Aorta (tissue), 5 donors: ENCODE measurements around the gene SHISA5. TPM values are rescaled to one million over a fixed set of nuclear protein-coding genes. Genes with fewer than 3 reads are reported as not detected.

ENCODE experiments used
- ATAC-seq: fragments of 200-7000 bp; cut with Tn5 transposase; one replicate; pipeline ENCODE4 v1.9.1; 2022; ENCODE audit warnings: moderate library complexity; ENCODE audit not compliant: low FRiP score
- DNase-seq, 2 donors: peaks; one replicate each; pipeline ENCODE4 v3.0.0-alpha.2; 2020
- H3K27ac ChIP-seq, 2 donors: one replicate each; pipeline ENCODE4 v1.5.1; 2013; ENCODE audit warnings: low read length in 2 of 2, mild to moderate bottlenecking in 2 of 2, moderate library complexity in 2 of 2, control low read depth in 1 of 2, inconsistent platforms in 1 of 2, low read depth in 1 of 2
- H3K27me3 ChIP-seq, 2 donors: one replicate each; pipeline ENCODE4 v1.6.1; 2013; ENCODE audit warnings: control low read depth in 1 of 2, low read length in 1 of 2, mild to moderate bottlenecking in 1 of 2, moderate library complexity in 1 of 2; ENCODE audit not compliant: insufficient read depth in 2 of 2, control insufficient read depth in 1 of 2
- H3K36me3 ChIP-seq, 2 donors: one replicate each; pipeline ENCODE4 v1.6.1; 2013; ENCODE audit warnings: control low read depth in 1 of 2, low read length in 1 of 2, mild to moderate bottlenecking in 1 of 2; ENCODE audit not compliant: insufficient read depth in 2 of 2, control insufficient read depth in 1 of 2
- H3K4me1 ChIP-seq, 2 donors: one replicate each; pipeline ENCODE4 v1.6.1; 2013; ENCODE audit warnings: low read length in 2 of 2, control low read depth in 1 of 2, mild to moderate bottlenecking in 1 of 2, moderate library complexity in 1 of 2; ENCODE audit not compliant: insufficient read depth in 2 of 2, control insufficient read depth in 1 of 2
- H3K4me3 ChIP-seq, 2 donors: one replicate each; pipeline ENCODE4 v1.5.1; 2013; ENCODE audit warnings: low read length in 2 of 2, control low read depth in 1 of 2, mild to moderate bottlenecking in 1 of 2
- H3K9me3 ChIP-seq: one replicate; pipeline ENCODE4 v1.6.1; 2013; ENCODE audit warnings: mild to moderate bottlenecking, low read length; ENCODE audit not compliant: control insufficient read depth
- WGBS, 2 donors: extraction: QIAGEN DNeasy Blood & Tissue Kit; methylation state at CpG; one replicate each; pipeline ENCODE4 v1.1.7; 2013; 5-methylcytosine and 5-hydroxymethylcytosine counted together
- intact Hi-C, 2 donors: fragments of 100-400 bp; cut with DNase I; formaldehyde crosslinking; loops; one replicate each; pipeline versions ENCODE4 v1.14.2 to v1.15.0; 2022
- polyA plus RNA-seq, 2 donors: library from polyadenylated mRNA; stranded (reverse); fragments of 200-250 nt; gene quantifications; one replicate each; pipeline ENCODE4 v1.2.3, GENCODE V29; 2013
- total RNA-seq, 2 donors: library from RNA; stranded (reverse); fragmentation: NEBNext Ultra II Directional; extraction: Animal tissue kit (Norgen Biotek cat#: 25700); gene quantifications; one replicate each; pipeline ENCODE4 v1.2.1, GENCODE V29; 2021
- donor health status: healthy with polysubstance abuse.
- donor health status: Bipolar disorder and iron deficiency.
- donor health status: DM: no; HTN: no; CAD: no.
- donor health status: DM: no; HTN: no; CAD: no.
- donor health status: DM: yes; HTN: yes; CAD: no.

Gene SHISA5
- total and polyA plus RNA-seq, 4 donors, result 64.2 to 183 (median 142) TPM

DNA sequence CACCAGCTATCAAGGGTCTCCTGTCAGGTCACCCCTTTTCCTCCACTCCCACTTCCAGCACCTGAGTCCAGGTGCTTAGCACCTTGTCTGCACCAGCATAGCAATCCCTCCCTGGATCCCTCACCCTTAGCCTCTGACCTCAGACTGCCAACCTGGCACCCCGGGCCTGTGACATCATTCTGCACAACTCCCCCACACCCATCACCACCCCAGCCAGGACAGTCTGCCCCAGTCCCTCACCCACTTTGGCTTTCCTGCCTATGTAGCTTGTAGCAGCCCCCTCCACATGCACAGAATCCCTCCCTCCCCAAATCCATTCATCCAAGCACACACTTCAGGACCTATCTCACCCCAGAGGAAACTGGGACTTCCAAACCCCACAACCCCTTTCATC, 73.3 kb downstream of the SHISA5 start:
- DNase-seq (peak in 1 of 2 donors; percentile 12), ATAC-seq (no peak)
- H3K4me3 ChIP-seq, result no peak overlapping the region
- H3K4me1 ChIP-seq, result no peaks in the 10 kb centered on the region
- no peaks in the 10 kb centered on the region for H3K27me3 ChIP-seq
- 86 to 90% methylated on average over 1 of the region's 1 CpG for WGBS, 2 donors
- intact Hi-C loops, result no loop called here
- no peaks in the 10 kb centered on the region for H3K9me3 ChIP-seq
- H3K27ac ChIP-seq, result peak overlapping the region in 1 of 2 donors; percentile 79
- H3K36me3 ChIP-seq, result peaks cover 0 to 3% of the 10 kb centered on the region in 2 donors

- H3K27me3 ChIP-seq, result no peaks in the 10 kb centered on the region
- peak within 1 kb of the TSS; percentile 85 to 87 for H3K27ac ChIP-seq
- H3K36me3 ChIP-seq, result peaks cover 0 to 3% of the 10 kb centered on the region in 2 donors
- no peaks in the 10 kb centered on the region for H3K9me3 ChIP-seq
- no peaks in the 10 kb centered on the region for H3K4me1 ChIP-seq
- intact Hi-C loops, result no loop called here
- WGBS, 2 donors, result 9% methylated on average over 15 of the region's 15 CpGs
- DNase-seq (peak in 1 of 2 donors; percentile 86), ATAC-seq (peak; percentile 19)
- peak within 1 kb of the TSS; percentile 77 to 94 for H3K4me3 ChIP-seq
Observed at GRCh38 chr3:48429960-48430707, 73.8 kb downstream of the SHISA5 start, which contains the start of gene PLXNB1. TSS of gene PLXNB1 (minus strand) at chr3:48430086. CDS start at chr3:48424611, 5,475 bp downstream.

DNA sequence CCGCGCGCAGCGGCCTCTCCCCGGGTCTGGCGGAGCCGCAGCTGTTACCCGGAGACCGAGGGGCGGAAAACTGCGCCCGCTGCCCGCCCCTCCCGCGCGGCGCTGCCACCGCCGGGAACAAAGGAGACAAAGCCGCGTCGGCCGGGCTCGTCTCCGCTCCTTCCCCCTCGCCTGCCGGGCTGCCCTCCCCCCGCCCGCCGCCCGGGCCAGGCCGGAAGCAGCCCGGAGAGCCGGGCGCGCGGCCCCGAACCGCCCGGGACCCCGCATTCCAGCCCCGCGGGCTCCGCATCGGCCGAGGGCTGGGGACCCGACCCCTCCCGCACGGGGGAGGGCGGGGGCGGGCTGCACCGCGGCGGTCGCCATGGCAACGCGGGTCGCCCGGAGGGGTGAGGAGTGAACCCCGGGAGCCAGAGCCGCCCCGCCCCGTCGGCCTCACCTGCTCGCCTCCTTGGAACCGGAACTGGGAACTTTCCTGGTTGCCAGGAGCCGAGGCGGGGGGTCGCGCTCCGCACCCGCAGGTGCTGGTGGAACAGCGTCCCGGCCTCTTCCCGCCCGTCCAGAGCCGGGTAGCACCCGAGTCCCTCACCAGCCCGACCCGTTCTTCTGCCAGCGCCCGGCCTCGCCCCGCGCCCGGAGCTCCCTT, 74.5 kb downstream of the SHISA5 start:
- peak overlapping the region; percentile 85 to 87 for H3K27ac ChIP-seq
- peaks cover 0 to 3% of the 10 kb centered on the region in 2 donors for H3K36me3 ChIP-seq
- ATAC-seq (peak; percentile 25), DNase-seq (peak; percentile 66 to 88)
- intact Hi-C loops, result no loop called here
- no peaks in the 10 kb centered on the region for H3K9me3 ChIP-seq
- WGBS, 2 donors, result 0 to 1% methylated on average over 70 to 86 of the region's 86 CpGs
- H3K27me3 ChIP-seq, result no peaks in the 10 kb centered on the region
- peak overlapping the region; percentile 77 to 94 for H3K4me3 ChIP-seq
- H3K4me1 ChIP-seq, result no peaks in the 10 kb centered on the region

GRCh38 chr3:48428572-48429316, 75.2 kb downstream of the SHISA5 start:
- Histone ChIP-seq H3K36me3 (peaks cover 0 to 1% of the 10 kb centered on the region in 2 donors), H3K27me3 (no peaks in the 10 kb centered on the region), H3K27ac (peak overlapping the region; percentile 85 to 87), H3K9me3 (no peaks in the 10 kb centered on the region), H3K4me1 (no peaks in the 10 kb centered on the region), H3K4me3 (peak overlapping the region; percentile 77 to 94)
- intact Hi-C loops, result no loop called here
- DNase-seq, result peak in 1 of 2 donors; percentile 86
- peak; percentile 62 for ATAC-seq
- 1% methylated on average over 57 to 60 of the region's 60 CpGs for WGBS, 2 donors

DNA sequence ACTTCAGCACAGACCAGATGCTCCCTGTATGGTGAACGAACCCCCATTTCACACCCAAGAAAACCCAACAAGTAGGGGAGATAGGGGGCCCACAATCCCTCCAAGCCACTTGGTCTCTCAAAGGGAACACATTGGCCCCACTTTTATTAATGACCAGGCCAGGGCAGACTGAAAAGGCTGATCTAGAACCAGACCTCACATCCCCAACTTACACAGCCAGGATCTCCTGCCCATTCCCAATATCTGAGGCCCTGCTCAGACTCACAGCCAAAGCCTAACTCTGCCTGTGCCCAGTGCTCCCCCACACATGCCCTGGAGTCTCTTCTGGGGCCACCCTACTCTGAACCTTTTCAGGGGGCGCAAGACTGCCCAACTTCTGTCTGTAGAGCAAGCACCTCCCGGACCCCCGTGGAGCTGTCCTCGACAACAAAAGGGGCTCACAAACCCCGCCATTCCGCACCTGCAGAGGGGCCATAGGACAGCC, 75.8 kb downstream of the SHISA5 start:
- Histone ChIP-seq H3K27me3 (no peaks in the 10 kb centered on the region), H3K4me3 (peak overlapping the region; percentile 77 to 94), H3K36me3 (peaks cover 0 to 1% of the 10 kb centered on the region in 2 donors), H3K4me1 (no peaks in the 10 kb centered on the region), H3K9me3 (no peaks in the 10 kb centered on the region), H3K27ac (peak overlapping the region; percentile 85 to 87)
- intact Hi-C loops, result no loop called here
- WGBS, 2 donors, result 39 to 42% methylated on average over 7 of the region's 7 CpGs
- ATAC-seq (no peak), DNase-seq (peak; percentile 7 to 48)

DNA sequence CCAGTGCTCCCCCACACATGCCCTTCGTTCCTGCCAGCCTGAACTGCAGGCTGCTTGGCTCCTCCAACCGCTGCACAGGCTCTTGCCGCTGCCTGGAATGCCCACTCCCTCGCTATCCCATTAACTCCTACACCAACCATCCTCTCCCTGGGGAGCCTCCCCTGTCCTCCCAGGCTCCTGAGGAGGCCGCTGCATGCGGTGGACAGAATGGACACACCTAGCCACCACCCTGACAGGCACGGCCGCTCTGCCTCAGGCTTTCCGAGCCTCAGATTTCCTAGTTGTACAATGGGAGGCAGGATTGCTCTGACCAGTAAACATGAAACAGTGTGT, 76.4 kb downstream of the SHISA5 start:
- H3K36me3 ChIP-seq, result peaks cover 0 to 1% of the 10 kb centered on the region in 2 donors
- peak overlapping the region; percentile 1 to 85 for H3K27ac ChIP-seq
- WGBS, 2 donors, result 8 to 13% methylated on average over 9 of the region's 9 CpGs

GRCh38 chr3:48426944-48427629, 76.9 kb downstream of the SHISA5 start:
- H3K27ac ChIP-seq, result peak overlapping the region in 1 of 2 donors; percentile 85
- WGBS, 2 donors, result 9 to 10% methylated on average over 8 of the region's 8 CpGs
- H3K36me3 ChIP-seq, result no peaks in the 10 kb centered on the region
- no peaks in the 10 kb centered on the region for H3K27me3 ChIP-seq
- H3K4me1 ChIP-seq, result no peaks in the 10 kb centered on the region
- intact Hi-C loops, result no loop called here
- H3K9me3 ChIP-seq, result no peaks in the 10 kb centered on the region
- no peak for DNase-seq
- ATAC-seq, result no peak
- peak overlapping the region in 1 of 2 donors; percentile 2 for H3K4me3 ChIP-seq

More for the DNA sequence above, 76.4 kb downstream of the SHISA5 start:
- no peaks in the 10 kb centered on the region for H3K9me3 ChIP-seq
- peak overlapping the region in 1 of 2 donors; percentile 77 for H3K4me3 ChIP-seq
- peak; percentile 29 to 66 for DNase-seq
- ATAC-seq, result no peak
- H3K4me1 ChIP-seq, result no peaks in the 10 kb centered on the region
- no peaks in the 10 kb centered on the region for H3K27me3 ChIP-seq
- intact Hi-C loops, result no loop called here

DNA sequence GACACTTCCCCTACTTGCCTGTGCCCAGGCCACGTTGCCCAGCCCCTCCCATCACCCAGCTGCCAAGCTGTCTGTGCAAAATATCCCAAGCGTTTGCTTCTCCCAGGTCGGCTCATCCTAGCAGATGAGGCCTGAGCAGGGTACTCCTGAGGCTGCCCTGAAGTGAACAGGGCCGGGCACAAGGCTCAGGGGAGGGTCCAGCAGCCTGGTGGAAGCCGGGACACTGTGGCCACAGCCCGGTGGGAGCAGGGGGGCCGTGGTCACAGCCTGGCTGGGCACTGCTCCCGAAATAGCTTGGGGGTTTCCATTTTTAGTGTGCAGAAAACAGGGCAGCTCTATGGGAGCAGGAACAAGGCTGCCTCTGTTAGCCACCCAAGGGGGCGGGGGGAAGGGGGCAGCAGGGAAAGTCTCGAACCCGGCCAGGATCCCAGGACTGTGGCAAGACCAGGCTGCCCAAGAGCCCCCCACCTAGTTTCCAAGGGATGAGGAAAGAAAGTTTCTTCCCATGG, 77.5 kb downstream of the SHISA5 start:
- peak; percentile 45 for ATAC-seq
- intact Hi-C loops, result no loop called here
- WGBS, 2 donors, result 7 to 11% methylated on average over 11 of the region's 11 CpGs
- Histone ChIP-seq H3K36me3 (no peaks in the 10 kb centered on the region), H3K4me3 (no peak overlapping the region), H3K27ac (peak overlapping the region in 1 of 2 donors; percentile 26), H3K4me1 (no peaks in the 10 kb centered on the region), H3K27me3 (no peaks in the 10 kb centered on the region), H3K9me3 (no peaks in the 10 kb centered on the region)
- DNase-seq, result no peak
